GM04503 (cell line): ENCODE data around the gene SETD5.
A peak's percentile ranks its signal among the peaks of the same experiment; 100 is the strongest.

Source experiments
- DNase-seq: peaks from one replicate; pipeline ENCODE4 v3.0.0-alpha.2; 2012; ENCODE audit warnings: low read depth

SETD5 gene

GRCh38 chr3:9397332-9397905 lies at the start of gene SETD5:
TSS of gene SETD5 (plus strand) at chr3:9397615. CDS start at chr3:9428939, 31,324 bp downstream.
- DNase-seq = peak; percentile 64

- DNase-seq = peak; percentile 86
Observed at GRCh38 chr3:9347887-9348286, 49.5 kb upstream of the SETD5 start.

- DNase-seq = peak; percentile 71
Observed at GRCh38 chr3:9349321-9350117, 47.9 kb upstream of the SETD5 start.

- DNase-seq = no peak
Observed at GRCh38 chr3:9351709-9352126, 45.7 kb upstream of the SETD5 start.

GRCh38 chr3:9352917-9353752 lies 44.3 kb upstream of the SETD5 start:
- peak; percentile 12 for DNase-seq

- DNase-seq = no peak
Observed at GRCh38 chr3:9361691-9362388, 35.6 kb upstream of the SETD5 start.

GRCh38 chr3:9362731-9363530 lies 34.5 kb upstream of the SETD5 start, which contains the start of gene THUMPD3:
TSS of gene THUMPD3 (plus strand) at chr3:9363054. CDS start at chr3:9365069, 2,015 bp downstream.
- peak; percentile 63 for DNase-seq

- no peak for DNase-seq
Observed at GRCh38 chr3:9369508-9369907, 27.9 kb upstream of the SETD5 start.

- DNase-seq = no peak
Observed at GRCh38 chr3:9373465-9373864, 23.9 kb upstream of the SETD5 start.

GRCh38 chr3:9377981-9378380 lies 19.4 kb upstream of the SETD5 start:
- DNase-seq = no peak

- no peak for DNase-seq
Observed at GRCh38 chr3:9379327-9379726, 18.1 kb upstream of the SETD5 start.

- DNase-seq = no peak
Observed at GRCh38 chr3:9380014-9380413, 17.4 kb upstream of the SETD5 start.

- no peak for DNase-seq
Observed at GRCh38 chr3:9384141-9384828, 13.1 kb upstream of the SETD5 start.

GRCh38 chr3:9385187-9386077 lies 12.0 kb upstream of the SETD5 start:
- DNase-seq = no peak

GRCh38 chr3:9386078-9386459 lies 11.3 kb upstream of the SETD5 start:
- no peak for DNase-seq

- no peak for DNase-seq
Observed at GRCh38 chr3:9386501-9387321, 10.7 kb upstream of the SETD5 start.

GRCh38 chr3:9387322-9387655 lies 10.1 kb upstream of the SETD5 start:
- no peak for DNase-seq

GRCh38 chr3:9388142-9388541 lies 9.3 kb upstream of the SETD5 start:
- no peak for DNase-seq
